Smooth muscle cell of the brain vasculature (primary cell): ENCODE measurements around the gene GSK3B.
"Not testable (repeated sequence)": the region's sequence is repeated elsewhere in the genome, so short reads cannot be mapped to it uniquely, and the experiment has no call there.

Experiments used
- DNase-seq: peaks from one replicate; pipeline ENCODE4 v3.0.0-alpha.2; 2012; ENCODE audit warnings: low read depth, low spot score

Gene GSK3B

DNA sequence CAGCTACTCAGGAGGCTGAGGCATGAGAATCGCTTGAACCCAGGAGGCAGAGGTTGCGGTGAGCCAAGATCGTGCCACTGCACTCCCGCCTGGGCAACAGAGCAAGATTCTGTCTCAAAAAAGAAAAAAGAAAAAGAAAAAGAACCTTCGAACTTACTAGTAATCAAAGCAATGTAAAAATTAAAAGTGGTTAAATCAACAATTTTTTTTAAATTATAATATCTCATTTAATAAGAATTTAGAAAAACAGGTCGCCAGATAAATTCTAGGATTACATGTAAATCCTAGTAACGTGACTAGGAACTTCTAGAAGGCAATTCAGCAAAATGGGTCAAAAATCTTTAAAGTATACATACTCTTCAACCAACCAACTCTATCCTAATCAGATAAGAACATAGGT, 37.2 kb downstream of the GSK3B start:
- no peak for DNase-seq

DNA sequence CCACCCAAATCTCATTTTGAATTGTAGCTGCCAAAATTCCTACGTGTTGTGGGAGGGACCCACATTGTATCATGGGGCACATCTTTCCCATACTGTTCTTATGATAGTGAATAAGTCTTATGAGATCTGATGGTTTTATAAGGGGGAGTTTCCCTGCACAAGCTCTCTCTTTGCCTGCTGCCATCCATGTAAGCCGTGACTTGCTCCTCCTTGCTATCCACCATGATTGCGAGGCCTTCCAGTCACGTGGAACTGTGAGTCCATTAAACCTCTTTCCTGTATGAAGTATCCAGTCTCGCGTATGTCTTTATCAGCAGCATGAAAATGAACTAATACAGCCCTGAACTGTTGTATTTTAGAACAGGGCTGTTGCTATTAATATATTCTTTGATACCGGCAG, 40.6 kb downstream of the GSK3B start:
- DNase-seq = not testable (repeated sequence)

DNA sequence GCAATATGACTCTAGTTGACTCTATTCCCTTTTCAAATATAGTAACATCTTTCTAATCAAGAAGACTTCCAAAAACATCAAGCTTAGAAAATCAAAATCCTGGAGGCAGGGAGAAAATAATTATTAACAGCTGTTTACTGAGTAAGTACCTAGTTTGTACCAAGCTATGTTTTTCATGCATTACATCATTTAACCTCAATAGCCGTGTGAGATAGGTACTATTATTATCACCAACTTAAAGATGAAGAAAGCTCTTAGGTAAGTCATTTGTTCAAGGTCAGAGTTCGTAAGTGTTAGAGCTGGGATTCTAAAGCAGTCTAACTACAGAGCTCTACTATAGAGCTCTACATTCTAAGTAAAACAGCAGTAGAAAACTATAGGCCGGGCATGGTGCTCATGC, 41.6 kb downstream of the GSK3B start:
- DNase-seq = no peak

DNA sequence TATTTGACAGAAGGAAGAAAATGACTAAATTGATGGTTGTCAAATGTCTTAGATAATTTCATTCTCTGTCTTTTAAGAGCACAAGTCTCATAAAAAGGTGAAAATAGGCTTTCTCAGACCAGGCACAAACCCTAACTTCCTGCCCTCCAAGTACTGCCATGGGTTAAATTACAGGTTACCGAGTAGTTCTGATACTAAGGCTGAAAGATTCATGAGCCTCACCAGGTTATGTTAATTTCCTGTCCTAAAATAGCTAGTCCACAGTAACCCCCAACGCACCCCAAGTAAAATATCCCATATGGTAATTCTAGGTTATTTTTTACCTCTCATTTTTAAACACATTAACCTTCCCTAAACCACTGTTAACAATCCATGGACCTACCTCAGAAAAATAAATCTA, 42.0 kb downstream of the GSK3B start:
- no peak for DNase-seq

DNA sequence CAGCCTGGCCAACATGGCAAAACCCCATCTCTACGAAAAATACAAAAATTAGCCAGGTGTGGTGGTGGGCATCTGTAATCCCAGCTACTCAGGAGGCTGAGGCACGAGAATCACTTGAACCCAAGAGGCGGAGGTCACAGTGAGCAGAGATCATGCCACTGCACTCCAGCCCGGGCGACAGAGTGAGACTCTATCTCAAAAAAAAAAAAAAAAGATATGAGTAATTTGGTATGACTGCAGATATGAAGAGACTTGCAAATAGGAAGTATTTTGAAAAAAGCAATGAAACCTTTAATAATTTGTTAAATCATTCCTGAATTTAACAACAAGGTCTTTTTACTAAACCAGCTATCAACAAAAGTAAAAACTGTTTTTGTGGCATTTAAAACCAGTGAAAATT, 42.7 kb downstream of the GSK3B start:
- DNase-seq = not testable (repeated sequence)

DNA sequence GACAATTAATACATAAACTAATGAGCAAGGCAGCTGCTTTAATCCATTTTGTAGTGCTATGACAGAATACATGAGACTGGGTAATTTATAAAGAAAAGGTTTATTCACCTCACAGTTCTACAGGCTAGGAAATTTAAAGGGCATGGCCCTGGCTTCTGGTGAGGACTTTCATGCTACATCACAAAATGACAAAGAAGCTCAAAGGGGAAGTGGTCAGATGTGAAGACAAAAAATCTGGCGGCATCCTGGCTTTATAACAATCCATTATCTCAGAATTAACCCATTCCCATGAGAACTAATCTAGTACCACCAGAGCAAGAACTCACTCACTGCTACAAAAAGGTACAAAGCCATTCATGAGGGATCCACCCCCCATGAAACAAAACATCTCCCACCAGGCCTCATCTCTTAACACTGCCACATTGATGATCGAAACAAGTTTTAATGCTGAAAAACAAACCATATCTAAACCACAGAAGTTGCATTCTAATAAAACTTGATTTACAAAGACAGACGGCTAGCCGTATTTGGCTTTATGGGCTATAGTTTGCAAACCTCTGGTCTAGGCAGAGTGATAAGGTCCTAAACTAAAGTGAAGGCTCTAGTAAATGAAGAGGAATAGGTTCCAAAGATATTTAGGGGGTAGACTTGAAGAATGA, 44.2 kb downstream of the GSK3B start:
- no peak for DNase-seq

DNA sequence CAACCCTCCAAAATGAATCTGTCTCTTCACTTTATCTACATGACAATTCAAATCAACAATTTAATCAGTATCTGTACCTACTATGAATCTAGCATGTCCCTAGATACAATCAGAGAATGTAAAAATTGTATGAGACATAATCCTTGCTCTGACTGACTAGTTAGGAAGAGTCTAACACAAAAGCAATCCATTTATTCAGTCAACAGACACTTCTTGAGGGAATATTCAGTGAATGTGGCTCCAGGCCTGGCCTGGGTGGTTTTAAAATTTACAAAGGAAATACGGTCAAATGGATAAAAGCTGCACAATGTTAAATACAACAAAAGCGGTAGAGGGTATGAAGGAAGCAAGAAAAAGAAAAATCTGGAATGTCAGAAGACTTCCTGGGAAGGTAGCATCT, 45.2 kb downstream of the GSK3B start:
- no peak for DNase-seq

DNA sequence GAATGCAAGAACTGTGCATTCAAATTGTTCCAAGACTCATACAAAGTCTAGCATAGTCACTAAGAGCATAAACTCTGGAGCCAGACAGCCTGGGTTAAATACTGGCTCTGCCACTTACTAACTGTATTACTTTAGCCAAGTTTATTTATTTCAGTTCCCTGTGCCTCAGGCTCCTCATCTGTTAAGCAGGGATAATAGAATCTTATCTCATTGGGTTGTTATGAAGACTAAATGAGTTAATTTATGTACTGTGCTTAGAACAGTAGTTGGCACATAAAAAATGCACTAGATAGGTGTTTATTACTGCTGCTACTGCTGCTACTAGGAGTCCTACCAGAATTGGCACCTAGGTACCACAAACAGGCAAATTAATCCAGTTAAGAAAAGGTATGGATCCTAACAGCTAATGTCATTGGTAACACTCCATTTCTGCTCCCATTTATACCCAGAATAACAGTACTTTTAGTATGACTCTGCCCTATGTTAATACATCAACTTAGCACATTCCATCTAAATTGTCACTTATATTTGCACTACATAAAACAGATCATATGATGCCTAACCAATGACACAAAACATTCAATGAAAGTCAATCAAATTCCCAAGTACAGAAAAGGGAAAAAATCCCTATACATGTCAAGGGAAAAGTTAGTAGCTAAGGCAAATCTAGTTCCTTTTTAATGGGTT, 45.7 kb downstream of the GSK3B start:
- no peak for DNase-seq

DNA sequence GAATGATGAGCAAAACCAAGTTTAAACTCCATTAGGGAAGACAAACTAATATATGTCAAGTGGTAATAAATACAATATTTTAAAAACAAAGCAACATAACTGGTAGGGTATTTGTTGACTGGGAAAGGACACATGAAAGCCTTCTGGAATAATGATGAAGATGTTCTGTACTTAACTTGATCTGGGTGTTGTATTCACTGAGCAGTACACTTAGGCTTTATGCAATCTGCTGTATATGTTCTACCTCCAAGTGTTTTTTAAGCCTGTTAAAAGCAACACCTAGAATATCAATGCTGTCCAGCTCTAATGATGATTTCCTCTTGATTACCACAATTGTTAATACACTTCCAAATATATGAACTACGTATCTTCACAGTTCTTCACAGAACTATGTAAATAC, 46.6 kb downstream of the GSK3B start:
- DNase-seq = no peak

DNA sequence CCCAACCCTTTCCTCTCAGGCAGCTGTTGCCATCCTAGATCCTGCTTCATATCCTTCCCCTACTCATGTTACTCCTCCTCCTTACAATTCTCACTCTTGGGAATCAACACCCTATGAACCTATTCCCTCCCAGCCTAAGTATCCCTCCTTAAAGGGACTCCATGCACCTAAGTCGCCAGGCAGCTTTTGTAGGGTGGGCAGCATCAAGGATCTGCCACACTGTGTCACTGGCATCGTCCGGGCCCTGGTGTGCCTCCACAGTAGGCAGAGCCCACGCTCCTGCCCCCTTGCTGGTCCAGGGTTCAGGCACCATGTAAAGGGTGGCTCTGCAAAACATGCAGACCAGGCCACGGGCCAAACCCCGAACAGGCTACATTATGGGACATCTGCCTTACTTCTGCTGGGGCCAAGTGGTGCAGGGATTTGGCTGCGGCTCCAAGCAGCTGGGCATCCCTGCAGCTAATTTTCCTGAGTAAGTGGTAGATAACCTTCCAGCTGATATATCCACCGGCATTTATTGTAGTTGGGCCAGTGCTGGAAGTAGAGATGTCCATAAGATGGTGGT, 53.4 kb downstream of the GSK3B start:
- DNase-seq = no peak

DNA sequence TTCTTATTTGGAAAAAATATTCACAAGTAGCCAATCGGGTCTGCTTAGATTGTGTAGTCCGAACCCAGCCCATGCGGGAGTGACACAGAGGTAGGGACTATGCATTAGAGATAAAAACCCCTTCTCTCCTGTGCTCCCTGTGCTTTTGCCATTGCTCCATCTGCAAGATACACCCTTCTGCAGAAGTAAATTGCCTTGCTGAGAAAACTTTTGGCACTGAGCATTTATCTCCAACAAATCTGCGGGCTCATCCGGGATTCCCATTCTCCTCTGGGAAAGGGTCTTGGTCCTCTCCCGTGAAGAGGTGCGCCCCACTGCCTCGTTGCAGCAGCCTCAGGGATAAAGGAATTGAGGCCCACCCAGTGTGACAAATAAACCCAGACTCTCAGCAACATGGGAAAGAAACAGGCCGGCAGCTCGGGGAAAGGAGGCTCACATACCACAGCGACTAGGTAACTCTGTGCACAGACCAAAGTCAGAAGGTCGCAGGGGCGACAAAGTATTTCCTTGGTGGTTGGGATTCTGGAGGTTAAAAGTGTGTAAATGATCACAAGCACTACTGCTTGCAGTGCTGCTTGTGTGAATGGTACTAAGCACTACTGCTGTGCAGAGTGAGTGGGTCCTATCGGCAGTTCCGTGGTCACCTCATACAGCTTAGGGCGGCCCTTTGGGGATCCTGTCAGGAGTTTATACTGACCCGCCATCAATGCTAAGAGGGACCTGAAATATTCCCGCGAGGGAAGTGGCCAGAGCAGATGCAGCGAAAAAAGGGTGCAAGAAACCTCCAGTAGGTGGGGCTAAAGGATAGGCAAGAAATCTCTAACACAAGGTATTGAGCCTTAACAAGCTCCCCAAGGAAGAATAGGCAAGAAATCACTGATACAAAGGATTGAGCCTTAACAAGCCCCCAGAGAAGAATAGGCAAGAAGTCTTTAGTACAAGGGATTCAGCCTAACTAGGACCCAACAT, 54.3 kb downstream of the GSK3B start:
- DNase-seq = no peak

DNA sequence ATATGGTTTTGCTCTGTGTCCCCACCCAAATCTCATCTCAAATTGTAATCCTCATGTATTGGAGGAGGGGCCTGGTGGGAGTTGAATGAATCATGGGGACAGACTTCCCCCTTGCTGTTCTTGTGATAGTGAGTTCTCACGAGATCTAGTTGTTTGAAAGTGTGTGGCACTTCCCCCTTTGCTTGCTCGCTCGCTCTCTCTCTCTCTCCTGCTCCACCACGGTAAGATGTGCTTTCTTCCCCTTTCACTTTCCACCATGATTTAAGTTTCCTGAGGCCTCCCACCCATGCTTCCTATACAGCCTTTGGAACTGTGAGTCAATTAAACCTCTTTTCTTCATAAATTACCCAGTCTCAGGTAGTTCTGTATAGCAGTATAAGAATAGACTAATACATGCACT, 60.7 kb downstream of the GSK3B start:
- no peak for DNase-seq

DNA sequence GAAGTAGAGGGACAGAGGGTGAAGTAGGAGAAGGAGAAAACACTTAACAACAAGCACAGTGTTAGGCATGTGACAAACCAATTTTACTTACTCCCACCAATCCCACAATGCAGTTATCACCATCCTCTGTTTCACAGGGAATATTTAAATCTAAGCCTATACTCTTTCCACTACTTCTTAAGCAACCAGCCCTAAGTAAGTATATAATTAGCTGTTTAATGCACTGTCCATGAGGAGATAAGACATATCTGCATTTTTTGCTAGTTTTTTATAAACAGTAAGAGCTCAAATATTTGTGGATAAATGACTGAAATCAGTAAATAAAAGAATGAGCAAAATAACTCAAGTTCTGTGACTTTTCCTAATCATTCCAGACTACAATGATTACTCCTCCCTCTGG, 62.7 kb downstream of the GSK3B start:
- DNase-seq = no peak

DNA sequence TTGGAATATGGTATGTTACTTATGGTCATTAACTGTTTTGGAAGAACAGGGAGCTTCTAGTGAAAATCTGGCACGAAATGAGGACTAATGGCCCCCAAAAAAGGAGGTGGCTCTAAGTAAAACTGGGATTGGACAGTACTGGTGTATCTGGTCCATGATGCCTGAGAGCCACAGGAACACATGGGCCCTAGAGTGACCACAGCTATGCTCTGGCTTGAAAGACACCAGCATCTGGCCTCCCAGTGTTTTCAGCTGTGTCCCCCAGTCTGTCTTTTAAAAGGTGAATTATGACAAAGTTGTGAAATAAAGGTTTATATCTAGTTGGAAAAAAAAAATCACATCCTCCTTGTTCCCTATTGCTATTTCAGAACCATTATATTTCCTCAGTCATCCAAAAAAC, 64.5 kb downstream of the GSK3B start:
- DNase-seq = no peak

DNA sequence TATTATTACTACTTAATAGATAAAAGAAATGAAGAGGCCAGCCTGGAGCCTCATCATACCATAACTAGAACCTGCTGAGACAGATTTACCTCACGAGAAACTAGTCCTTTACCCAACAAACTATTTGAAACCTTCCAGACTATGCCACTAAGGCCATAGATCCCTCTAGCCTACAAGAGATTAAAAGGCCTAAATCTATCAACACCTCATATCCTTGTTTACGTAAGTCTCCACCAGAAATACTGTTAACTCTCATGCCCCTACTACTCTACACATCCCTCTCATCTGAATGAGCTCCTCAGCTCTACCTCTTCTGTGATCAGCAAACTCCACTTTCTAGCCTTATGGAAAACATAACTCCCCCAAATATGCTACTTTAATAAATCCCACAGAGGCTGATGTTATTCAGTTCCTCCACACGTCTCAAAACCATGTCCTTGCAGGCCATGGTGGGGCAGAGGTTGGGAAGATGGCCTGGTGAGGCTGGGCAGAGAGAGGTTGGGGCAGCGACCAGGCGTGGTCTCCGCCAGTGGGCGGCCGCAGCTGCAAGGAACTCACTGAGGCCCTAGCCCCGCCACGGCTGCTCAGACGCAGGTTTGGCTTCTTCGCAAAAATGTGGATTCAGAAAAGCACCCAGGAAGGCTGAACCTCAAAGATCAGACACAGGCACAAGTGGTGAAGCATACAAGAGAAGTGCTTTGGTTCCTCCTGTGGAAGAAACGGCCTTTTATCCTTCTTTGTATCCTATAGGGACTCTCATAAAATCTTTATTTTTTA, 65.8 kb downstream of the GSK3B start:
- DNase-seq = no peak

DNA sequence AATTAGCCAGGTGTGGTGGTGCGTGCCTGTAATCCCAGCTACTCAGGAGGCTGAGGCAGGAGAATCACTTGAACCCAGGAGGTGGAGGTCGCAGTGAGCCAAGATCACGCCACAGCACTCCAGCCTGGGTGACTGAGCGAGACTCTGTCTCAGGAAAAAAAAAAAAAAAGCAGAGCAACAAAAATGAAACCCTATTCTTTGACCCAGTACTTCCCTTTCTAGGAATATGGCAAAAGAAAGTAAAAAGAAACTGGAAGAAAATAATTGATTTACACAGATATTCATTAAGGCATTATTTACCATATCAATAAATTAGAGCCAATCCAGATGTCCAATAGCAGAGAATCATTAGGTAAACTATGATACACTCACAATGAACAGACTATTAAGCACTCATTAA, 67.0 kb downstream of the GSK3B start:
- DNase-seq = no peak

DNA sequence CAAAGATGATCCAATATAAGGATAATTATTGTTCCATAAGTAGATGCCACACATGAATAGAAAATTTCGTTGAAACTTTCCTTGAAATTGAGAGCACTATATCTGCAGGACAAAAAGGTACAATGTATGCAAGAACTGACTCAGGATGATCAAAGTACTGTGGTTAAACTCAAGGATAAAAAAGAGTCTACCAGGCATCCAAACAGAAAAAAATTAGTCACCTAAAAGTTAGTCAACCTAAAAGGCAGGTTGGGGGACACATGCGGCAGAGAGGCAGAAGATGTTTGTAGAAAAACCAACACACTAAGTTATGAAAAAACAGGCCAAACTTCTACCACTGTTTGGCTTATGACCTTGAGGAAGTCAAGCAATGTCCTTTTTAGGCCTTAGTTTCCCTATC, 68.7 kb downstream of the GSK3B start:
- no peak for DNase-seq

DNA sequence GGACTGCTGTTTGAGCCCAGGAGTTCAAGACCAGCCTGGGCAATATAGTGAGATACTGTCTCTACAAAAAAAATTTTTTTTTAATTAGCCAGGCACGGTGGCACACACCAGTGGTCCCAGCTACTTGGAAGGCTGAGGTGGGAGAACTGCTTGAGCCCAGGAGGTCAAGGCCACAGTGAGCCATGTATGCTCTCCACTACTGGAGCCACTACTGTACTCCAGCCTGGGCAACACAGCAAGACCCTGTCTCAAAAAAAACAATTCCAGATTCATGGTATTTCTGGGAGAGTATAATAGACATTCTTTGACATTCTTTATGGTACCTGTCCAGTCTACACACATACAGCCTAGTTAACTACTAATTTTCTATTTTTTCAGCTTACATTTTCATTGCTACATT, 70.1 kb downstream of the GSK3B start:
- DNase-seq = no peak

DNA sequence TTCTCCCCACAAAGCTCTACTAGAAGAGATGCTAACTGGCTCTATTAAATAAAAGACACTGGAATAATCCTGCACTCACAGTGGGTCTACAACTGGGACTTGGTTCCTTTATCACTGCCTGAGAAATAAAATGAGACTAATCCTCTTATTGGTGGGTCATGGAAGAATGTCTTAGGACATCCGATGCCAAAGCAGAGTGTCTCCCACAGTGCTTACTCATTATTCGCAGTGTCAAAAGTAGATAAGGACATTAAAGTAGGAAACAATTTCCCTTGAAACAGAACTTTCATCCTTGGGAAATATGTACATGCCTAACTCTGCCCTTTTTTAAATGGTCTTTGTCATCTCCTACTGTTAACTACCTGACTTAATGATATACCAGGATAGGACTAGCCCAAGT, 71.5 kb downstream of the GSK3B start:
- DNase-seq = no peak

DNA sequence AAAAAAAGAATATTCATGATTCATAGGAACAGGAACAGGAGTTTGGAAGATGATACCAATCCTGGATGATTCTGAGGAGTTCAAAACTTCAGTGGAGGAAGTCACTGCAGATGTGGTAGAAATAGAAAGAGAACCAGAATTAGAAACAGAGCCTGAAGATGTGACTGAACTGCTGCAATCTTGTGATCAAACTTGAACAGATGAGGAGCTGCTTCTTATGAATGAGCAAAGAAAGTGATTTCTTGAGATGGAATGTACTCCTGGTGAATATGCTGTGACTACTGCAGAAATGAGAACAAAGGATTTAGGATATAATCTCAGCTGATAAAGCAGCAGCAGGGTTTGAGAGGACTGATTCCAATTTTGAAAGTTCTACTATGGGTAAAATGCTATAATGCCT, 72.7 kb downstream of the GSK3B start:
- DNase-seq = no peak

DNA sequence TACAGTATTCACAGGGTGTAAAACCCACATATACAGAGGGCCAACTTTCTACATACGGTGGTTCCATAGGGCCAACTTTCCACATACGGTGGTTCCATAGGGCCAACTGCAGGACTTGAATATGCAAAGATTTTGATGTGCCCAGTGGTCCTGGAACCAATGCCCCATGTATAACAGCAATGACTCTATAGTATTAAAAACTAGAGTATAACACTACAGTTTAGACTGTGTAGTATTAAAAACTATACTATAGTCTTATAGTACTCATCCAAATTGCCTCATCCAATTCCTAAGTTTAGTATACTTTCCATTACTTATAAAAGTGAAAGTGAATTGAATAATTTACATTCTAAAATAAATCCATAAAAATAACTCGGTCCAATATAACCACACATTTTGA, 75.9 kb downstream of the GSK3B start:
- no peak for DNase-seq
